ENCODE measurements around the gene NYAP1. TPM values are rescaled to one million over a fixed set of nuclear protein-coding genes. Genes with fewer than 3 reads are reported as not detected.

The NYAP1 gene
- total RNA-seq, 6 experiments from 2014 or later: 0.50 to 0.99 (median 0.86) TPM

- H3K4me1 Mint-ChIP-seq (ENCODE audit: low read depth): peaks cover 24% of the 10 kb centered on the region
- DNase-seq: peak; percentile 45
- TF ChIP-seq CTCF (IDR thresholded peaks at IDR 0.05): peak; percentile 75
- H3K27me3 Mint-ChIP-seq (ENCODE audit: insufficient read depth): peaks cover 1% of the 10 kb centered on the region; the same call in 1 of the 2 replicates
- H3K9me3 Mint-ChIP-seq: no peaks in the 10 kb centered on the region
- H3K4me3 Mint-ChIP-seq: no peak overlapping the region
- peaks cover 17% of the 10 kb centered on the region; the same call in 1 of the 2 replicates for H3K36me3 Mint-ChIP-seq (ENCODE audit: low read depth)
- peak overlapping the region; percentile 33; the same call in 1 of the 2 replicates for H3K27ac Mint-ChIP-seq
Observed at GRCh38 chr7:100465702-100466311, 17.9 kb upstream of the NYAP1 start.

- Mint-ChIP-seq H3K27ac (no peak overlapping the region), H3K9me3 (no peaks in the 10 kb centered on the region), H3K4me1 (ENCODE audit: low read depth) (peaks cover 24% of the 10 kb centered on the region), H3K27me3 (ENCODE audit: insufficient read depth) (peaks cover 1% of the 10 kb centered on the region; the same call in 1 of the 2 replicates), H3K36me3 (ENCODE audit: low read depth) (peaks cover 17% of the 10 kb centered on the region; the same call in 1 of the 2 replicates), H3K4me3 (no peak overlapping the region)
- TF ChIP-seq CTCF (IDR thresholded peaks at IDR 0.05): no peak
- no peak for DNase-seq
Observed at GRCh38 chr7:100466653-100467605, 16.8 kb upstream of the NYAP1 start.

GRCh38 chr7:100467638-100468373 lies 15.9 kb upstream of the NYAP1 start:
- peaks cover 24% of the 10 kb centered on the region for H3K4me1 Mint-ChIP-seq (ENCODE audit: low read depth)
- no peak overlapping the region for H3K27ac Mint-ChIP-seq
- H3K9me3 Mint-ChIP-seq: no peaks in the 10 kb centered on the region
- no peak for DNase-seq
- peaks cover 17% of the 10 kb centered on the region; the same call in 1 of the 2 replicates for H3K36me3 Mint-ChIP-seq (ENCODE audit: low read depth)
- no peak overlapping the region for H3K4me3 Mint-ChIP-seq
- H3K27me3 Mint-ChIP-seq (ENCODE audit: insufficient read depth): peaks cover 1% of the 10 kb centered on the region; the same call in 1 of the 2 replicates
- no peak for TF ChIP-seq CTCF (IDR thresholded peaks at IDR 0.05)

GRCh38 chr7:100469227-100470044 lies 14.3 kb upstream of the NYAP1 start:
- peak; percentile 47 for DNase-seq
- Mint-ChIP-seq H3K4me3 (no peak overlapping the region), H3K36me3 (ENCODE audit: low read depth) (peaks cover 14% of the 10 kb centered on the region; the same call in 1 of the 2 replicates), H3K27me3 (ENCODE audit: insufficient read depth) (peaks cover 1% of the 10 kb centered on the region; the same call in 1 of the 2 replicates), H3K4me1 (ENCODE audit: low read depth) (peaks cover 11% of the 10 kb centered on the region), H3K27ac (no peak overlapping the region), H3K9me3 (no peaks in the 10 kb centered on the region)
- TF ChIP-seq CTCF (IDR thresholded peaks at IDR 0.05): peak; percentile 96

Measured in HFFc6 (cell line).